Coronary artery (tissue), 2 donors: ENCODE data around the gene HADH.

Experiments
- DNase-seq: peaks from one replicate; pipeline ENCODE4 v3.0.0-alpha.2; 2017; ENCODE audit warnings: low spot score
- H3K27ac ChIP-seq, 2 donors: fragments of 200-600 bp; sonication (generic); one replicate each; pipeline ENCODE4 v1.5.1; 2016 to 2019
- H3K4me3 ChIP-seq: fragments of 200-600 bp; sonication (generic); 2 replicates; pipeline ENCODE4 v1.5.1; 2016; ENCODE audit warnings: mild to moderate bottlenecking, moderate library complexity
- TF ChIP-seq, protein P1 (sequence below): fragments of 200-600 bp; sonication (generic); IDR thresholded peaks from one replicate; pipeline ENCODE4 v1.5.1; 2019; ENCODE audit warnings: antibody characterized with exemption

Gene HADH

DNA sequence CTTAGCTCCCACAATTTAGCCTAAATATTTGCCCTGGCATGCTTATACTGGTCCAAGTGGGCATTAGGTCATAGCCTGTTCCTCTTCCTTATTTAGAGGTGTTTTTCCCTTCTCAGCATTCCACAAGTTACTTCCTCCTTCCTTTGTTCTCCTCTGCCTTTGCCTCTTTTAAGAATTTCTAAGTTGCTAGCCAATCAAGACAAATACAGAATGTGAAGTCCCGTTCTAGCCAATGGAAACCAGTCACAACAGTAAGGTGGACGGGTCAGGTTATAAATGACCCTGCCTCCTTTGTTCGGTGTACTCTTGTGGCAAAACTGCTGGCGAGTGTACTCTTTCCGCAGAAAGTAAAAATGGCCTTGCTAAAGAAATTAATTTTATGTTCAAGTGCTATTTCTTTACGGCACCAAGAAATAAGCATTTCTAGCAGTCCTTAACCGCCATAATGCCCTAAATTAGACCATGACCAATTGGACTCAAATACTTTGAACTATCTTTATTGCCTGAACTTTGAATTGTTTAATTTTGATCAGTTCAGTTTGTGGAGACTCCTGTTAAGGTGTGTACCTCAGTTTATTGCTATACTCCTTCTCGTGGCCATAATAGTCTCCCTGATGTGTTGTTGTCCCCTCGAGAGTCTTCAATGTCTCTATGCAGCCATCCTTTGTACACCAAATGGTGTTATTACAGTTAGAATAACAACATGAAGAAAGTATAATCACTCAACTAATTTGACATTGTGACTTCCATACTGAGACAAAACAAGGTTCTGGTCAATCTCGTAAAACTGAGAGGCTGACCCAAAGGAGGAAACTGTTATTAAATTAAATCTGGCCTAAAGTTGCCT lies 1.6 kb upstream of the HADH start:
- H3K4me3 ChIP-seq = no peak overlapping the region
- TF ChIP-seq, protein P1, sequence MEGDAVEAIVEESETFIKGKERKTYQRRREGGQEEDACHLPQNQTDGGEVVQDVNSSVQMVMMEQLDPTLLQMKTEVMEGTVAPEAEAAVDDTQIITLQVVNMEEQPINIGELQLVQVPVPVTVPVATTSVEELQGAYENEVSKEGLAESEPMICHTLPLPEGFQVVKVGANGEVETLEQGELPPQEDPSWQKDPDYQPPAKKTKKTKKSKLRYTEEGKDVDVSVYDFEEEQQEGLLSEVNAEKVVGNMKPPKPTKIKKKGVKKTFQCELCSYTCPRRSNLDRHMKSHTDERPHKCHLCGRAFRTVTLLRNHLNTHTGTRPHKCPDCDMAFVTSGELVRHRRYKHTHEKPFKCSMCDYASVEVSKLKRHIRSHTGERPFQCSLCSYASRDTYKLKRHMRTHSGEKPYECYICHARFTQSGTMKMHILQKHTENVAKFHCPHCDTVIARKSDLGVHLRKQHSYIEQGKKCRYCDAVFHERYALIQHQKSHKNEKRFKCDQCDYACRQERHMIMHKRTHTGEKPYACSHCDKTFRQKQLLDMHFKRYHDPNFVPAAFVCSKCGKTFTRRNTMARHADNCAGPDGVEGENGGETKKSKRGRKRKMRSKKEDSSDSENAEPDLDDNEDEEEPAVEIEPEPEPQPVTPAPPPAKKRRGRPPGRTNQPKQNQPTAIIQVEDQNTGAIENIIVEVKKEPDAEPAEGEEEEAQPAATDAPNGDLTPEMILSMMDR = no peak
- DNase-seq = no peak
- H3K27ac ChIP-seq = peak overlapping the region; percentile 90 to 96

DNA sequence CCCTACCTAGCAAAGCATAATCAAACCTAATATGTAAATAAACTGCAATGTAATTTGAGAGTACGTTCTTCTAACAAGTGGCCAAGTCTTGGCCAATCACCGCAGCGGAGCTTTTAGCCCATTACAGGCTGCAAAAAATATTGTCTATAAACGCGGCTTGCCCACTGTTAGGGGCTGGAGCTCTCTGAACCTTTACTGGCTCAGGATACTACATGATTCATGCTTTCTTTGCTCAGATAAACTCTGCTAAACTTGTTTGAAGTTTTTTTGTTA lies 990 bp upstream of the HADH start:
- TF ChIP-seq, protein P1 = no peak
- peak overlapping the region; percentile 78 for H3K4me3 ChIP-seq
- no peak for DNase-seq
- peak overlapping the region; percentile 90 to 96 for H3K27ac ChIP-seq

DNA sequence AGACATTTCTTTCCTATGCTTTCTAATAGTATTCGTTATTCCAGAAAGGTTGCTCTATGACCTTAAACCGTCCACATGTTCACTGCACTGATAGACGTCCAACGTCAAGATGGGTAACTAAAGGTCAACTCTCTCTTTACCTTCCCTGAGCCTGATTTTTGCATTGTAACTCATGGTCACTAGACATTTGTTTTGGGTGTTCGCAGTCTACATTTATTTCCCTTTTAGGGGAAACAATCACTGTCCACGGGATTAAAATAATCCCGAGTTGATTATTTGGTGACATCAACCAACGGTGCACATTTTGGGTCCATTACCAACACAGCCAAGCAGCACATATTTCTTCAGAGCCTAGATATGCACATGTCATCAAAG lies 540 bp upstream of the HADH start:
- peak overlapping the region; percentile 78 for H3K4me3 ChIP-seq
- peak overlapping the region; percentile 90 to 96 for H3K27ac ChIP-seq
- no peak for DNase-seq
- TF ChIP-seq, protein P1 = no peak

DNA sequence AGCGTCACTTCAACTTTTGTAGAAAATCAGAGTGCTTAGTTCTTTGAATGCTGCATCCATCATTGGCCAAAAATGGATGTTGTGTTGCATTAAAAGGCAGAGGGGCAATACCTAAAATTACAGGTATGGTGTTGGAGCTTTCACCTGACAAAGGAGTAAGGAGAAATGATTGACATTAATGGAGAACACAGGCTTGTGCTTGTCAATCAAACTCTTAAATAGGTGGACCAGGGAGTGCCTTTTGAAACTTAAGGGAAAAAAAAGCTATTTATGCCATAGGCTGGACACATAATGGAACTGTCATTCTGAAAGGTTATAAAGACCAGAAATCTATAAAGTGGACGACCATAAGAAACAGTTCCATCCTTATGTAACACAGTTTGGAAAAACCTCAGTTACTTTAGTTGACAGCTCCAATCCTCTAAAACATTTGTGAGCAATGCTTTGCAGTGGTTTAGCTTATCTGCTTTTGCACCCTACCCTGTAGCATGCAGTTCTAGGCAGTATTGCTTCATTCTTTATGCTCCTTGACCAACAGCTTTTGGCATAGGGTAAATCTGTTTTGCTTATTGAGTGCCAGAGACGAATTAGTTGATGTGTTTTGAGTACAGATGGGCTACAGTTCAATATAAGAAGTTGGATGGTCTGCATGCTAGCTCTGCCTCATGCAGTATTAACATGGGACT lies 2.4 kb downstream of the HADH start:
- no peak for DNase-seq
- H3K27ac ChIP-seq = peak overlapping the region in 1 of 2 donors; percentile 33
- TF ChIP-seq, protein P1 = no peak
- H3K4me3 ChIP-seq = peak overlapping the region; percentile 78

DNA sequence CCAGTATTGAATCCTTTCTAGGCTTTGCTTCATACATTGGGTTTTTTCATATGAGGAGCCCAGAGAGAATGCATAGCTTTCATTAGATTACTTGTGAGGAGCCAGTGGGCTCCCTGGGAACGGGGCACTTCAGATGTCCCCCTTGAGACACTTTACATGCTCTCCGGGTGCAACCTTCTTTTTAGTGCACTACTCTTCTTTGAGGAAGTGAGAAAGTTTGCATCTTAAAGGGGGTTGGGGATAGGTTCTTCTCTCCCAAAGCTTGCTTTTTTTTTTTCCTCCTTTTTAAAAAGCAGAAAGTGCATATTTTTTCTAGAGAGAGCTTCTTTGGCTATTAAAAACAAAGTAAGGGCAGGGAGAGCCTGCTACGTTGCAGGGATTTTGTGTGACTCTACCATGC lies 4.3 kb downstream of the HADH start:
- Histone ChIP-seq H3K4me3 (no peak overlapping the region), H3K27ac (peak overlapping the region in 1 of 2 donors; percentile 87)
- no peak for DNase-seq
- TF ChIP-seq, protein P1 = no peak

DNA sequence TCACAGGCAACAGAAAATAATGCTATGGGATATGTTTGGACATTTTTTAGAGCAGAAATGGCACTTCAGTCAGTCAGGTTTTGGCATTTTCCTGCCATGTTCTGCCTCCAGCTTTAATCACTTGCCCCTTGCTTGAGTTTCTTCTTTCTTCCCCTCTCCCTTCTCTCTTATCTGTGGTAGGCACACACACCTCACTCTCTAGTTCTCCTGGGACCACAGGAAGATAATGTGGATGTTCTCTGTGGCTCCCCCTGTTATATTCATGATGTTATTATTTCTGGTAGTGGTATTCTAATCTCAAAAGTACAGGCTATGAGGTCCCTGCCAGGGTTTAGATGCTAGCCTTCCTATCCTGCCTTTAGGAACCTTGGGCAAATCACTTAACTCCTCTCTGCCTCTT lies 5.2 kb downstream of the HADH start:
- DNase-seq = no peak
- Histone ChIP-seq H3K4me3 (no peak overlapping the region), H3K27ac (peak overlapping the region in 1 of 2 donors; percentile 87)
- TF ChIP-seq, protein P1 = no peak
